SH-SY5Y (cell line): ENCODE data around the gene SART3.

Experiments used
- GATA2 ChIP-seq: IDR thresholded peaks from 2 replicates; pipeline ENCODE4 v1.6.1; 2011; ENCODE audit warnings: mild to moderate bottlenecking, low read depth, low read length
- GATA3 ChIP-seq: IDR thresholded peaks from 2 replicates; pipeline ENCODE4 v1.6.1; 2011; ENCODE audit warnings: low read depth, mild to moderate bottlenecking, low read length, moderate library complexity

SART3 gene

DNA sequence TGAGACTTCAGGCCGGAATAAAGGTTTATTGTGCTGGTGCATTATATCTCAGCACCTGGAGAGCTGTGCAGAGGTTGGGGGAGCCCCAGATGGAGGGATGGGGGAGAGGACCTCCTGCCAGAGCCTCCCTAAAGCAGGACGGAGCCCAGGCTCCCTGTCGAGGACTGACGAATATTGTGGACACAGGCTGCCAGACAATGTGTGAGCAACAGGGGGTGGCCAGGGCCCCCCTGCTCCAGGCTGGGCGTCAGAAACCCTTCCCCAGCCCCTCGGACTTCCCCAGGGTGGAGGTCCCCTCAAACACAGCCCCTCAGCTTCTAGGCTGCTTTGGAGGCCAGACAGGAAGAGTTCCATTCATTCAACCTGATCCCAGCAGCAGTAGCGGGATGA, 28.9 kb upstream of the SART3 start:
- no peak for TF ChIP-seq GATA2
- no peak for TF ChIP-seq GATA3

DNA sequence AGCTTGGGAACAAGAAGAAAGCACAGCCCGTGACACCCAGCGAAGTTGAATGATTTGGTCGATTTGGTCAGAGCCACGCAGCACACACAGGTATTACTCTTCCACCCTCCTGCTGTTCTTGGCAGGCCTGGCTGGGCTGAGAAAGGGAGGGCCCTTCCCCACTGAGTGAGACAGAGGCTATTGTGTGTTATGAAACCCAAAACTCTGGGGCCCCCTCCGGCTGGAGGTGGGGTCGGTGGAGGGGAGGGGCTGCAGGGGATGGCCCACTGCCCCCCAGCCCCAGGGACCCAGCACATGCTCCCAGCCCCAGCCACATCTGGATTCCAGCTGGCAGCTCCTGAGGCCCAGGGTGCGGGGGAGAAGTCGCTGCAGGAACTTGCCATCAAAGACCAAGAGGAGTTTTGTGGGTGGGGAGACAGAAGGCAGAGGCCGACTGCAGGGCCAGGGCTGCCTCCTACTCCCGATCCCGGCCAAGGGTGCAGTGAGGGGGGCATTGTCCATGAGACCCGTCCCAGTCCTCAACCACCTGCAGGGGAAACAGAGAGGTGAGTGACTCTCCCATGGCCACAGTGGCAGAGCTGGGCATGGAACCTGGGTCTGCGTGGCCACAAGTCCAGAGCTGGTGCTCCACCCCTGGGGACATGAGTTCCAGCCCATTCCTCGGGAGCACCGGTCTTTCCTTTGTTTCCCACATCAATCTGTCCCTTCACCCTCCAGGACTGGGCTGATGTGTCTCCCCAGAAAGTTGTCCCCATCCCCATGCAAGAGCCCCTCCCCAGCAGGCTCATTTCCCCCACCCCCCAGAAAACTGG, 28.3 kb upstream of the SART3 start:
- TF ChIP-seq GATA2 (no peak), GATA3 (no peak)

DNA sequence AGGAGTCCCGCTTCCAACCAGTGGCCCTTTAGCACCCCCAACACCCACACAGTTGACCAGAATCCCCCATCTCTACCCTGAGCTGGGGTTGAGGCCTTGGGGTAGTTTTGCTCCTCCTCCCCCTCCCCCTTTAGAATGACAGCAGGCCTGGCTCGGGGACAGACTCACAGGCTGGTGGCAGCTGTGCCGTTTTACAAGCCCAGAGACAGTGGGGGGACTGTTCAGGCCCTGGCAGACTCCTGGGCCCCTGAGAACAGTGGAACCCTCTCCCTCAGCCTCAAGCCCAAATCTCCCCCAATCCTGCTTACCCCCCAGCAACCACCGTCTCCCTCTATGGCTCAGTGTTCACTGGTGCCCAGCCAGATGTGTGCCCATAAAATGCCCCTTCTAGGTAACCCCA, 26.9 kb upstream of the SART3 start:
- no peak for TF ChIP-seq GATA2
- no peak for TF ChIP-seq GATA3

DNA sequence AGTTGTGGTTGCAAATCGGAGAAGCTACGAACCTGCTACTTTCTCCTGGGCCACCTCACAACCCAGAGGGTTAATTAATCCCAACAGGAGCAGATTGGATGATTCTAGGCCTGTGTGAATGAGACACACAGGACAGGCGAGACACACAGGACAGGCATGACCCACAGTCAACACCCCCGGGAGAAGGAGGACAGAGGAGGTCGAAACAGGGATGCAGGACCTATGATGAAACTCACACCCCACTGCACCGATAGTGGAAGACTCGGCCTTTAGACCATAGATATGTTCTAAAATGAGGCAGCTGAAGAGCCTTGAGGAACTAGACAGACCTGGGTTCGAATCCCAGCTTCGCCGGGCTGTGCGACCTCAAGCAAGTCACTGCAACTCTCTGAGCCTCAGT, 25.3 kb upstream of the SART3 start:
- TF ChIP-seq GATA3: no peak
- TF ChIP-seq GATA2: no peak

DNA sequence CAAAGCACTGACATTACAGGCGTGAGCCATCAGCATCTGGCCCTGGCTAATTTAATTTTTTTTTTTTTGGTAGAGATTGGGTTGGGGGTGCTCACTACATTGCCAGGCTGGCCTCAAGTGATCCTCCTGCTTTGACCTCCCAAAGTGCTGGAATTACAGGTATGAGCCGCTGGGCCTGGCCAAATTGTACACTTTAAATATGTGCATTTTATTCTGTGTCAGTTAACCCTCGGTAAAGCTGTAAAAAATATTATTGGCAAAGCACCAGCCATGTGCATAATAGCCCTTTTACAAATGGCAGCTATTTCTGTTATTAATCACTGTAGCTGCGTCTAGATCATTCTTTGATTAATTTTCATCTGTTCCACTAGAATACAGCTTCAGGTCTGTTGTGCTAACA, 24.9 kb upstream of the SART3 start:
- TF ChIP-seq GATA2 (no peak), GATA3 (no peak)

DNA sequence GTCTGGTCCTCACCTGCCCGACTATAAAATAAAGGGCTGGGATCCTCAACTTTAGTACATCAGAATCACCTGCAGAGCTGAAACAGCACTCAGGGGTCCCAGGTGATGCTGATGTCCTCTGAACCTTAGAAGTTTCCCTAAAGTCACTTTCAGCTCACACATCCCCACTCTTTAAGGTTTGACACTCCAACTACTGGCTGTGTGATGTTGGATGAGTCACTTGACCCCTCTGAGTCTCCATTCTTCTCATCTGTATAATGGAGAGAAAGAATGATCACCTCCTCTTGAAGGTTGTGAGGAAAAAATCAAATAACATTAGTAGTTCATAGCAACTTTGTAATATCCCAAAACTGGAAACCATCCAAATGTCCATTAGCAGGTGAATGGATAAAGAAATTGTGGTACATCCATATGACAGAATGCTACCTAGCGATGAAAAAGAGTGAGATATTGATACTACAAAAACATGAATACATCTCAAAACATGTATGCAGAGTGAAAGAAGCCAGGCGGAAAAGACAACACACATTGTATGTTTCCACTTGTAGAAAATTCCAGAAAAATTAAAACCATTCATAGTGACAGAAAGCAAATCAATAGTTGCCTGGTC, 23.6 kb upstream of the SART3 start:
- TF ChIP-seq GATA3 (no peak), GATA2 (no peak)

DNA sequence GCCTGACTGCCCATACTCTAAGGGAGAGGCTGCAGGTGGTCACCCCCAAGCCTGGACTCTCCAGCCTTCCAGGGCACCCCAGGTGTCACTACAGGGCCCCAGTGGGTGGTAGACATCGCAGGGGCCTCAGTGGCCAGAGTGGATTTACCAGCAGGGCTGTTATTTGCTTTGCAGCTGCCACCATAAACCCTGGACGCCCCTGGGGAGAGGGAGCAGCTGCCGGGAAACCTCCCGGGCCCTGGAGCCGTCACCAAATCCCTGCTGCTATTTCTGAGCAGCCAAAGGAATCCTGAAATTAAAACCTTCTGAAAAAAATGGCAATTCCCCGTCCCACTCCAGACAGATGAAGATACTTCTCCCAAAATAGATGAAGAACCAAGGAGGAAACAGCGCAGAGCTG, 23.0 kb upstream of the SART3 start:
- no peak for TF ChIP-seq GATA2
- no peak for TF ChIP-seq GATA3

DNA sequence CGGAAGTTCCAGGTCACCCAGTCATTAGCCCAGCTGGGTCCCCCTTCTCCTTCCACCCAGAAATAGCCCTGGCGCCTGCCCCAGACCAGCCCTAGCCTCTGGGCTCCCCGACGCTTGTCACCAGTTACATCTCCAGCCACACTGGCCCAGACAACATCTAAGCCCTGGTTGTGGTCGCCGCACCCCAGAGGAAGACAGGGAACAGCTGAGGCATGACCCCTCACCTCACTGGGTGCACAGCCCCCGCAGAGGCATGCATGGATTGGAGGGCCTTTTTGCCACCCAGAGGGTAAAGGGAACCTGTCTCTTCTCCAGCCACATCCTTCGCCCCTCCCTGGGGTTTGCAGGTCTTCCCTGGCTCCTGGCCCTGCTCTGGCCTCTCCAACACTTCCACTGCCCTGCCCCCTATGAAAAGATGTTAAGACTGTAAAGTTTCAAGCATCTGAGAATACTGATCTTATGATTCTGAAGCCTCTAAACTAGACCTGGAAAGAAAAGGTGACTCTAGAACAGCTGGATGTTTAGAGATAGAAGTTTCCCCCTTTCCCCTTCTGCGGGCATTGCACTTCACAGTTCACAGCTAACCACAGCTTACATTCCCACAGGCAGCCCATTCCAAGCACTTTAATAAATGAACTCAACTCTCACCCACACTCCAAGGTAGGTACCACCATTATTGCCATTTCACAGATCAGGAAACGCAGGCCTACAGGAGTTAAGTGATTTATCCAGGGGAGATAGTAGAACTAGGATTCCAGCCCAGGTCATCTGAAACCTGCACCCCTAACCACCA, 22.2 kb upstream of the SART3 start:
- no peak for TF ChIP-seq GATA3
- TF ChIP-seq GATA2: no peak

DNA sequence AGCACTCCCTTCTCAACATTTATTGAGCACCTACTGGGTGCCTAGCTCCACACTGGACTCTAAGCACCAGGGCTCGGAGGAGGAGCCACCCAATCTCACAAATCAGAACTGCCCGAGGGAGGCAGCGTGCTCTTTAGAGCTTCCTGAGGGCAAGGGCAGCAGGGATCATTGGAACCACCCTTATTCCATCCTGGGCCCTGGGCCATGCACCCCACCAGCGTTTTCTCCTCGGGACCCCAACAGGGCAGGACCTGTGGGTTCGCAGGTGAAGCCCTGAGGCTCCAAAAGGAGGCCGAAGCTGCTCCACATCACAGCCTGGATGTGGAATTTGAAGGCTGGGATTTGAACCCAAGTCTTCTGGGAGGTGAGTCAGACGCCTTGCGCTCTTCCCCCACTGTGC, 21.5 kb upstream of the SART3 start:
- TF ChIP-seq GATA3: no peak
- no peak for TF ChIP-seq GATA2

DNA sequence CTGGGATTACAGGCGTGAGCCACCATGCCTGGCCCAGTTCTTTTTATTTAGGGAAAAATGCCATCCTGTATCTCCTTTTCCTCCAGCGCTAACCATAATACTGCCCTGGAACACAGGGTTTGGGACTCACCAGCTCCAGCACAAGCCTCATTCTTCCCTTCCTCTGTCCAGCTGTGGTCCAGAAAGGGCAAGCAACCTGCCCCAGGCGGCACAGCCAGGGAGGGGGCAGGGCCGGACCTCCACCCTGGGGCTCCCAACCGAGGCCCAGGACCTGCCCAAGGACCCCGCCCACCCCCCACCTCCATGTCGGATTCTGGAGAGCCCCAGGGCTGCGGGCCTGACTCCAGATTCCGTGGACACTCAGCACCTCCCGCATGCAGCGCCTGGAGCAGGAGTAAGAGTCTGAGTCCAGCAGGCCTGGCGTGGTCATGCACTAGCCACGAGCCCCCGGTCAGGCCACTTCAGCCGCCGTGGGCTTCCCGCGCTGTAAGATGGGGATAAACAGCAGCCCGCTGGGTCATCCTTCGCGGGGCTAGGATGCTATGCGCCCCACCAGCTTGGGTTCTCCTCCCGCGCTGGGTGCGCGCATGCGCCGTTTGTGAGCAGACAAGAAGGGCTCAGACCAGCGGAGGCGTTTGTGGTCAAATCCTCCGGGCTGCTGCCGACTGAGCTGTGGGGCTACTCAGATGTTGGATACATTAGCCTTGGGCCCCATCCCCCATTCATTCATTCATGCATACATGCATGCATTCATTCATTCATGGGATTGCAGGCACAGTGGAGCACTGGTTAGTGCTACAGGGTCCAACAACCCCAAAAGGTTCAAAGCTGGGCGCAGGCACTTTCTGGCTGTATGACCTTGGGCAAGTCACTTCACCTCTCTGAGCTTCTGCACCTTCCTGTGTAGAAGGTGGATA, 20.6 kb upstream of the SART3 start:
- TF ChIP-seq GATA2 (no peak), GATA3 (no peak)

DNA sequence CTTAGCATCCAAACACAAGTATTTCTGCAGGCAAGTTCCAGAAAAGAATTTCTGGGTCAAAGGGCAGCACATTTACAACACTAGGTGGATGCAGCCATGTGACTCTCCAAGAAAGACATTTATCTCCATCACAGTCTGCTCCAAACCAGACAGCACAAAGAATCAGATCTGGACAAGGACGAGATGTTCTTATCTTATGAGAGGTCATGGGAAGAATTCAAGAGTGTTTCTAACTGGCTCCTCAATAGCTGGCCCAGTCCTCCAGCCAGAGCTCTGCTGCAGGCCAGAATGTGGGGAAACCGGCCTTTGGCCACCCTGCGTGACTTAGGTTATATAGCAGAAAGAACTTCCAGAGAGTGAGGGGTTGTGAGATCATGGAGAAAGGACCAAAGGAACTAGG, 19.6 kb upstream of the SART3 start:
- TF ChIP-seq GATA3 (no peak), GATA2 (no peak)

DNA sequence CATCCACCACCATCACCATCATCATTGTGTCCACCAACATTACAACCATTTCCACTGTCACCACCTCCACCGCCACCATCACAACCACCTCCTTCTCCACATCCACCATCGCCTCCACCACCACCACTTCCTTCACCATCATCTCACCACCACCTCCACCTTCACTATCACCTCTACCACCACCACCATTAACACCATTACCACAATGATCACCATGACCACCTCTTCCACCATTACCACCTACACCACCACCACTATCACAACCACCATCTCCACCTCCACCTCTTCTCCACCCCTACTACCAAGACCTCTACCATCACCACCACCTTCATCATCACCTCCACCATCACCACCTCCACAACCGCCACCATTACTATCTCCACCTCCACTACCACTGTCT, 17.8 kb upstream of the SART3 start:
- TF ChIP-seq GATA3: no peak
- TF ChIP-seq GATA2: no peak

DNA sequence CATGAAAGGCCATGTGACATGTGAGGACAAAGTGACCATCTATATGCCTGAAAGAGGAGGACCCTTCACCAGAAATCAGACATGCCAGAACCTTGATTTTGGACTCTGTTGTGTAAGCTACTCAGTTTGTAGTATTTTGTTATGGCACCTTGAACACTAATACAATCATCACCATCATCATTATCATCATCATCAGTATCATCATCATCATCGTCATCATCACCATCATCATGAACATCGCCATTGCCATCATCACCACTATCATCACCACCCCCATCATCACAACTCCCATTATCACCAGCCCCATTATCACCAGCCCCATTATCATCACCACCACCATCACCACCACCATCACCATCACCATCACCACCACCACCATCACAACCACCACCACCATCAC, 17.3 kb upstream of the SART3 start:
- TF ChIP-seq GATA3 (no peak), GATA2 (no peak)

DNA sequence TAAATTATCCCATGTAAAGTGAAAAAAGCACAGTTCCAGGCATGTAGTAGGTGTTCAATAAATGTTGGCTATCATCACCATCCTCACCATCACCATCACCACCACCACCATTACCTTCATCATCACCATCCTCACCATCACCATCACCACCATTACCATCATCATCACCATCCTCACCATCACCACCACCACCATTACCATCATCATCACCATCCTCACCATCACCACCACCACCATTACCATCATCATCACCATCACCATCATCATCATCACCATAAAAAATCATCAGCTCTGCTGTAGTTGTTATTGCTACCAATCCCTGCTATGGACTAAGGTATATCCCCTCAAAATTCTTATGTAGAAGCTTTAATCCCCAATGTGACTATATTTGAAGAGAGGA, 16.5 kb upstream of the SART3 start:
- no peak for TF ChIP-seq GATA3
- TF ChIP-seq GATA2: no peak
